Activated CD4-positive, CD25-positive, alpha-beta regulatory T cell (primary cell): ENCODE results near the gene NACC2.
"Not testable (repeated sequence)": the region's sequence is repeated elsewhere in the genome, so short reads cannot be mapped to it uniquely, and the experiment has no call there.

Source experiments
- DNase-seq, 4 experiments: peaks; one replicate each; lab custom pipeline; 2025; lab: John Stamatoyannopoulos, UW

NACC2 gene

GRCh38 chr9:135976531-135976930 is 118.6 kb downstream of the NACC2 start:
- no peak for DNase-seq

GRCh38 chr9:135975834-135976233 is 119.3 kb downstream of the NACC2 start:
- DNase-seq, result no peak

- DNase-seq, result no peak
Observed at GRCh38 chr9:135974220-135974573, 120.9 kb downstream of the NACC2 start.

- DNase-seq, result no peak
Observed at GRCh38 chr9:135973277-135974219, 121.5 kb downstream of the NACC2 start.

- DNase-seq, result no peak
Observed at GRCh38 chr9:135971892-135972291, 123.2 kb downstream of the NACC2 start.

- DNase-seq, result no peak
Observed at GRCh38 chr9:135971111-135971766, 123.8 kb downstream of the NACC2 start.

- no peak for DNase-seq
Observed at GRCh38 chr9:135970128-135970815, 124.8 kb downstream of the NACC2 start.

GRCh38 chr9:135969064-135969683 is 125.9 kb downstream of the NACC2 start:
- DNase-seq, result no peak

- DNase-seq, result no peak
Observed at GRCh38 chr9:135968601-135969000, 126.5 kb downstream of the NACC2 start.

- DNase-seq, result no peak
Observed at GRCh38 chr9:135968083-135968476, 127.0 kb downstream of the NACC2 start.

- not testable (repeated sequence) for DNase-seq
Observed at GRCh38 chr9:135966916-135967260, 128.2 kb downstream of the NACC2 start.

- DNase-seq, result no peak
Observed at GRCh38 chr9:135965124-135965756, 129.8 kb downstream of the NACC2 start.

GRCh38 chr9:135963938-135964337 is 131.2 kb downstream of the NACC2 start:
- no peak for DNase-seq

GRCh38 chr9:135963338-135963737 is 131.8 kb downstream of the NACC2 start:
- DNase-seq, result no peak

- no peak for DNase-seq
Observed at GRCh38 chr9:135962696-135963307, 132.3 kb downstream of the NACC2 start.

- DNase-seq, result no peak
Observed at GRCh38 chr9:135961811-135962695, 133.0 kb downstream of the NACC2 start.

GRCh38 chr9:135961277-135961715 is 133.8 kb downstream of the NACC2 start, which contains the start of gene UBAC1:
Gene UBAC1 (minus strand): TSS chr9:135961373. CDS start chr9:135961162, 211 bp downstream.
- DNase-seq, result peak; percentile 81 to 96 (median 90)

- DNase-seq, result no peak
Observed at GRCh38 chr9:135960411-135961276, 134.4 kb downstream of the NACC2 start.

- no peak for DNase-seq
Observed at GRCh38 chr9:135959814-135960213, 135.3 kb downstream of the NACC2 start.
